H1 (cell line): ENCODE results near the gene MKI67. TPM values are rescaled to one million over a fixed set of nuclear protein-coding genes. Genes with fewer than 3 reads are reported as not detected.

Experiments
- CREB1 ChIP-seq: IDR thresholded peaks from 2 replicates; pipeline ENCODE4 v1.6.1; 2012; ENCODE audit warnings: inconsistent platforms
- EZH2 ChIP-seq: fragments of 200-600 bp; sonication (generic); IDR thresholded peaks from 2 replicates; pipeline ENCODE4 v1.7.1; 2012; ENCODE audit warnings: low read depth, mild to moderate bottlenecking, moderate library complexity, low read length, inconsistent platforms; ENCODE audit not compliant: severe bottlenecking
- PHF8 ChIP-seq: fragments of 200-600 bp; sonication (generic); conservative IDR thresholded peaks from 2 replicates; pipeline ENCODE4 v1.7.1; 2012; ENCODE audit warnings: low read depth, mild to moderate bottlenecking, inconsistent platforms, low read length, moderate library complexity
- SIN3A ChIP-seq, 2 experiments: IDR thresholded peaks in 1 of 2; conservative IDR thresholded peaks in 1 of 2; 2 replicates each; pipeline ENCODE4 v1.6.1; 2011 to 2012; ENCODE audit warnings: low read length in 2 of 2, improper control_type of control experiment in 1 of 2, low read depth in 1 of 2, mild to moderate bottlenecking in 1 of 2
- SRF ChIP-seq: IDR thresholded peaks from 2 replicates; pipeline ENCODE4 v1.6.1; 2011; ENCODE audit warnings: mild to moderate bottlenecking, low read depth, low read length, moderate library complexity
- TCF12 ChIP-seq: IDR thresholded peaks from 2 replicates; pipeline ENCODE4 v1.6.1; 2011; ENCODE audit warnings: low read depth, mild to moderate bottlenecking, low read length
- polyA plus RNA-seq, 7 experiments: library from polyadenylated mRNA; depleted of rRNA in 3 of 7; stranded (reverse) in 5 of 7; unstranded in 2 of 7; fragments of >200 nt in 5 of 7; fragments of 200-250 nt in 2 of 7; gene quantifications; 1 replicate in 5 of 7; 2 replicates in 1 of 7; 4 replicates in 1 of 7; pipeline versions ENCODE4 v1.2.1 to v1.2.3, GENCODE V29; 2011 to 2013; ENCODE audit warnings: missing spikeins in 2 of 7, mixed read lengths in 2 of 7
- total RNA-seq: library from RNA; stranded (reverse); fragmentation: NEBNext Ultra II Directional; extraction: Animal tissue kit (Norgen Biotek cat#: 25700); gene quantifications from 2 replicates; pipeline ENCODE4 v1.2.1, GENCODE V29; 2021

The MKI67 gene
- total and polyA plus RNA-seq, 2 of the 8 experiments (the other 6 are each of a cell fraction or from before 2014, with no cell fraction given), result 15.8 to 85.1 TPM

GRCh38 chr10:128048819-128049210 lies 77.4 kb downstream of the MKI67 start (continued):
- no peak for TF ChIP-seq SIN3A (conservative IDR thresholded peaks at IDR 0.05 in 1 of 2, IDR thresholded peaks at IDR 0.05 in 1 of 2; ENCODE audit: low read depth in 1 of 2, low read length in 2 of 2)
- no peak for TF ChIP-seq CREB1
- TF ChIP-seq EZH2, result no peak
- TF ChIP-seq PHF8, result no peak
- TF ChIP-seq SRF, result no peak
- no peak for TF ChIP-seq TCF12
